Neural cell (in vitro differentiated cells): ENCODE results near the gene DFFA. TPM values are rescaled to one million over a fixed set of nuclear protein-coding genes. Genes with fewer than 3 reads are reported as not detected.

Experiments
- H2AFZ ChIP-seq: fragments of 200-600, 300-800 bp; sonication (generic), shearing (Covaris generic); 2 replicates; pipeline ENCODE4 v1.6.0; 2014; ENCODE audit warnings: low read depth, mild to moderate bottlenecking, antibody characterized with exemption, low read length, moderate library complexity
- H3F3A ChIP-seq: fragments of 200-600 bp; shearing (Covaris generic); 2 replicates; pipeline ENCODE4 v1.6.1; 2016; ENCODE audit warnings: mild to moderate bottlenecking, moderate library complexity, mixed read lengths, antibody characterized with exemption, low read length; ENCODE audit not compliant: insufficient read depth, poor library complexity, severe bottlenecking
- H3K27ac ChIP-seq: fragments of 200-600, 300-800 bp; sonication (generic), shearing (Covaris generic); 2 replicates; pipeline ENCODE4 v1.5.1; 2014; ENCODE audit warnings: mild to moderate bottlenecking, low read length, moderate library complexity
- H3K27me3 ChIP-seq: fragments of 300-800, 200-600 bp; sonication (generic), shearing (Covaris generic); 2 replicates; pipeline ENCODE4 v1.6.0; 2014; ENCODE audit warnings: mild to moderate bottlenecking, low read depth, low read length, moderate library complexity; ENCODE audit not compliant: insufficient read depth
- H3K36me3 ChIP-seq: fragments of 300-800, 200-600 bp; sonication (generic), shearing (Covaris generic); 2 replicates; pipeline ENCODE4 v1.5.1; 2014; ENCODE audit warnings: mild to moderate bottlenecking, antibody characterized with exemption, low read length, moderate library complexity; ENCODE audit not compliant: insufficient read depth
- H3K4me2 ChIP-seq: fragments of 300-800, 200-600 bp; sonication (generic), shearing (Covaris generic); 2 replicates; pipeline ENCODE4 v1.6.0; 2014; ENCODE audit warnings: mild to moderate bottlenecking, low read length
- H3K4me3 ChIP-seq: fragments of 300-800, 200-600 bp; sonication (generic), shearing (Covaris generic); 2 replicates; pipeline ENCODE4 v1.5.1; 2014; ENCODE audit warnings: mild to moderate bottlenecking, low read length, moderate library complexity
- H3K79me2 ChIP-seq: fragments of 200-600 bp; shearing (Covaris generic); replicated peaks from 2 replicates; pipeline ENCODE4 v1.6.0; 2014; ENCODE audit warnings: mild to moderate bottlenecking, low read length, moderate library complexity; ENCODE audit not compliant: insufficient read depth
- H3K9ac ChIP-seq: fragments of 300-800, 200-600 bp; sonication (generic), shearing (Covaris generic); 2 replicates; pipeline ENCODE4 v1.6.1; 2016; ENCODE audit warnings: mild to moderate bottlenecking, low read length, mixed read lengths
- H3K9me2 ChIP-seq: fragments of 200-600 bp; shearing (Covaris generic); 2 replicates; pipeline ENCODE4 v1.6.1; 2016; ENCODE audit warnings: mild to moderate bottlenecking, low read length, mixed read lengths; ENCODE audit not compliant: insufficient read depth
- H3K9me3 ChIP-seq: fragments of 200-600, 300-800 bp; sonication (generic), shearing (Covaris generic); 2 replicates; pipeline ENCODE4 v1.6.1; 2016; ENCODE audit warnings: mild to moderate bottlenecking, mixed run types, low read length, moderate library complexity, mixed read lengths
- H4K20me1 ChIP-seq: fragments of 200-600 bp; shearing (Covaris generic); 2 replicates; pipeline ENCODE4 v1.6.1; 2016; ENCODE audit warnings: mild to moderate bottlenecking, mixed run types; ENCODE audit not compliant: insufficient read depth
- CTCF ChIP-seq: fragments of 450-650 bp; IDR thresholded peaks from 2 replicates; pipeline ENCODE4 v1.5.1; 2014; ENCODE audit warnings: antibody characterized with exemption, mild to moderate bottlenecking, moderate library complexity; ENCODE audit not compliant: poor library complexity, severe bottlenecking
- EP300 ChIP-seq: fragments of 450-650 bp; conservative IDR thresholded peaks from 2 replicates; pipeline ENCODE4 v1.6.1; 2014; ENCODE audit warnings: antibody characterized with exemption, mild to moderate bottlenecking, moderate library complexity; ENCODE audit not compliant: poor library complexity, severe bottlenecking
- EZH2 ChIP-seq: fragments of 200-600, 300-800 bp; shearing (Covaris generic), sonication (generic); IDR thresholded peaks from 2 replicates; pipeline ENCODE4 v1.6.1; 2014; ENCODE audit warnings: antibody characterized with exemption, low read length, borderline replicate concordance, mild to moderate bottlenecking; ENCODE audit not compliant: insufficient read depth, poor library complexity, severe bottlenecking
- MXI1 ChIP-seq: fragments of 450-650 bp; conservative IDR thresholded peaks from 2 replicates; pipeline ENCODE4 v1.6.1; 2014; ENCODE audit warnings: antibody characterized with exemption, mild to moderate bottlenecking; ENCODE audit not compliant: poor library complexity, severe bottlenecking
- POLR2AphosphoS5 ChIP-seq: IDR thresholded peaks from 2 replicates; pipeline ENCODE4 v1.6.1; 2012
- RAD21 ChIP-seq: fragments of 450-650 bp; conservative IDR thresholded peaks from 2 replicates; pipeline ENCODE4 v1.6.1; 2014; ENCODE audit warnings: antibody characterized with exemption, mild to moderate bottlenecking, moderate library complexity
- SMC3 ChIP-seq: fragments of 450-650 bp; conservative IDR thresholded peaks from 2 replicates; pipeline ENCODE4 v1.6.1; 2014; ENCODE audit warnings: antibody characterized with exemption, mild to moderate bottlenecking, moderate library complexity; ENCODE audit not compliant: poor library complexity
- TAF1 ChIP-seq: IDR thresholded peaks from 2 replicates; pipeline ENCODE4 v1.6.1; 2012; ENCODE audit warnings: low read depth
- polyA plus RNA-seq: library from polyadenylated mRNA; depleted of rRNA; stranded (reverse); fragments of >200 nt; gene quantifications from 2 replicates; pipeline ENCODE4 v1.2.3, GENCODE V29; 2014
- TF ChIP-seq, protein P1 (sequence below): IDR thresholded peaks from 2 replicates; pipeline ENCODE4 v1.6.1; 2012; ENCODE audit warnings: borderline replicate concordance

DFFA gene
- polyA plus RNA-seq, 1 donor from 2014 or later = 32.7 TPM

- H3K27ac ChIP-seq = no peak overlapping the region
- no peaks in the 10 kb centered on the region for H3K27me3 ChIP-seq
- H3K9ac ChIP-seq = no peak overlapping the region
- H2AFZ ChIP-seq = no peak overlapping the region
- H3F3A ChIP-seq = no peaks in the 10 kb centered on the region
- H3K4me3 ChIP-seq = no peak overlapping the region
- H4K20me1 ChIP-seq = no peaks in the 10 kb centered on the region
- no peaks in the 10 kb centered on the region for H3K9me2 ChIP-seq
- no peaks in the 10 kb centered on the region for H3K9me3 ChIP-seq
- H3K4me2 ChIP-seq = no peak overlapping the region
- H3K36me3 ChIP-seq = no peaks in the 10 kb centered on the region
- TF ChIP-seq, protein P1, sequence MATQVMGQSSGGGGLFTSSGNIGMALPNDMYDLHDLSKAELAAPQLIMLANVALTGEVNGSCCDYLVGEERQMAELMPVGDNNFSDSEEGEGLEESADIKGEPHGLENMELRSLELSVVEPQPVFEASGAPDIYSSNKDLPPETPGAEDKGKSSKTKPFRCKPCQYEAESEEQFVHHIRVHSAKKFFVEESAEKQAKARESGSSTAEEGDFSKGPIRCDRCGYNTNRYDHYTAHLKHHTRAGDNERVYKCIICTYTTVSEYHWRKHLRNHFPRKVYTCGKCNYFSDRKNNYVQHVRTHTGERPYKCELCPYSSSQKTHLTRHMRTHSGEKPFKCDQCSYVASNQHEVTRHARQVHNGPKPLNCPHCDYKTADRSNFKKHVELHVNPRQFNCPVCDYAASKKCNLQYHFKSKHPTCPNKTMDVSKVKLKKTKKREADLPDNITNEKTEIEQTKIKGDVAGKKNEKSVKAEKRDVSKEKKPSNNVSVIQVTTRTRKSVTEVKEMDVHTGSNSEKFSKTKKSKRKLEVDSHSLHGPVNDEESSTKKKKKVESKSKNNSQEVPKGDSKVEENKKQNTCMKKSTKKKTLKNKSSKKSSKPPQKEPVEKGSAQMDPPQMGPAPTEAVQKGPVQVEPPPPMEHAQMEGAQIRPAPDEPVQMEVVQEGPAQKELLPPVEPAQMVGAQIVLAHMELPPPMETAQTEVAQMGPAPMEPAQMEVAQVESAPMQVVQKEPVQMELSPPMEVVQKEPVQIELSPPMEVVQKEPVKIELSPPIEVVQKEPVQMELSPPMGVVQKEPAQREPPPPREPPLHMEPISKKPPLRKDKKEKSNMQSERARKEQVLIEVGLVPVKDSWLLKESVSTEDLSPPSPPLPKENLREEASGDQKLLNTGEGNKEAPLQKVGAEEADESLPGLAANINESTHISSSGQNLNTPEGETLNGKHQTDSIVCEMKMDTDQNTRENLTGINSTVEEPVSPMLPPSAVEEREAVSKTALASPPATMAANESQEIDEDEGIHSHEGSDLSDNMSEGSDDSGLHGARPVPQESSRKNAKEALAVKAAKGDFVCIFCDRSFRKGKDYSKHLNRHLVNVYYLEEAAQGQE = no peak
- TF ChIP-seq SMC3 (no peak), MXI1 (no peak), EZH2 (no peak), TAF1 (no peak), POLR2AphosphoS5 (no peak), EP300 (no peak), CTCF (no peak), RAD21 (no peak)
- H3K79me2 ChIP-seq = peaks cover under 1% of the 10 kb centered on the region
Observed at GRCh38 chr1:10407201-10407600, 65.1 kb downstream of the DFFA start.

Other genes starting within 250 kb of the DFFA start
- gene PGD, start 73.5 kb downstream of the DFFA start, polyA plus RNA-seq = 108 and 113 TPM in 2 replicates
- gene CENPS, start 42.1 kb downstream of the DFFA start, polyA plus RNA-seq = 16.5 and 27.8 TPM in 2 replicates
- 0.46 and 0.81 TPM in 2 replicates for gene CORT, start 22.5 kb downstream of the DFFA start, polyA plus RNA-seq
- 13.5 and 18.3 TPM in 2 replicates for gene PEX14, start 2.4 kb upstream of the DFFA start, polyA plus RNA-seq